HL-60/S4 treated with phorbol 12-myristate 13-acetate at 8.2 ng/mL for 4 days and 3 days (cell line): Measurements from ENCODE around the gene CHST6.
"Not testable (repeated sequence)": the region's sequence is repeated elsewhere in the genome, so short reads cannot be mapped to it uniquely, and the experiment has no call there.

Experiments used
- in situ Hi-C: fragments of 300-500 bp; cut with MboI; formaldehyde crosslinking; loops from 2 replicates; pipeline ENCODE4 v1.15.0; 2022; ENCODE audit warnings: low sequenced_read_pairs

The CHST6 gene

GRCh38 chr16:75495076-75495674, at the start of gene CHST6:
Gene CHST6, minus strand, starts transcription at chr16:75495441. Its CDS starts 15,613 bp downstream, at chr16:75479828.
- in situ Hi-C loops, result loop anchor here (25.0 kb wide), 1 partner anchor 267 kb away; no protein-coding TSS in a partner anchor

- in situ Hi-C loops, result not testable (repeated sequence)
These were observed 47.2 kb upstream of the CHST6 start for GRCh38 chr16:75542462-75542861.

GRCh38 chr16:75541236-75541635, 46.0 kb upstream of the CHST6 start:
- in situ Hi-C loops, result no loop called here

DNA sequence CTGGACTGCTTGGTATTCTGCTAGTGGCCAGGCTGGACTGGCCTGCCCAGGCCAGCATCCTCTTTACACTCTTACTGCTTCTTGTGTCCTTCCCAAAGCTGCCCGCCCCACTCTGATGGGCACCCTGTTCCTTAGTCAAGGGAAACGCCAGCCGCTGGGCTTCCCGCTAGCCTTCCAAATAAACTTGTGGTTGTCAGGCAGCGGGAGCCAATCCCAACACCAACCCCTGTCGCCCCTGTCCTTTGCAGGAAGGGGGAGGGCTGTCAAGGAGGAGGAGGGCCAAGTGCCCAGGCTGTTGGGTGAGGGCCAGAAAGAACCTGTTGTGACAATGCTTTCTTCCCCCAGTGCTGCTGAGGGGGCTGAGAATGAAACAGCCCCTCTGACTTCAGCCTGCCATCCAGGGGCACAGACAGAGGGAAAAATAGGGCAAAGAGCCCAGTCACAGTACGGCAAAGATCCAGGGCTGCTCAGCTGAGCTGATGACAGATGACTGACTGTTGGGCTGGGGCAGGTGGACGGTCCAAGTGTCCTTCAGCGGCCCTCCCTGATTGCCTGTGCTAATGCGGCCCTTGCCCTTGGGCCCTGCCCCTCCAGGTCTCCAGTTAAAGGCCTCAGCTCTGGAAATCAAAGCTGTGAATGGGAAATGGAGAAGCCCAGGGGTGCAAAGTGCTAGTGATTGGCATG, 43.8 kb upstream of the CHST6 start:
- in situ Hi-C loops, result not testable (repeated sequence)

GRCh38 chr16:75537776-75538175, 42.5 kb upstream of the CHST6 start:
- in situ Hi-C loops, result no loop called here

- in situ Hi-C loops, result no loop called here
These were observed 40.7 kb upstream of the CHST6 start, which contains the start of gene CHST5 for GRCh38 chr16:75535901-75536300. Gene CHST5, minus strand, starts transcription at chr16:75536108. Its CDS starts 5,724 bp downstream, at chr16:75530384.

DNA sequence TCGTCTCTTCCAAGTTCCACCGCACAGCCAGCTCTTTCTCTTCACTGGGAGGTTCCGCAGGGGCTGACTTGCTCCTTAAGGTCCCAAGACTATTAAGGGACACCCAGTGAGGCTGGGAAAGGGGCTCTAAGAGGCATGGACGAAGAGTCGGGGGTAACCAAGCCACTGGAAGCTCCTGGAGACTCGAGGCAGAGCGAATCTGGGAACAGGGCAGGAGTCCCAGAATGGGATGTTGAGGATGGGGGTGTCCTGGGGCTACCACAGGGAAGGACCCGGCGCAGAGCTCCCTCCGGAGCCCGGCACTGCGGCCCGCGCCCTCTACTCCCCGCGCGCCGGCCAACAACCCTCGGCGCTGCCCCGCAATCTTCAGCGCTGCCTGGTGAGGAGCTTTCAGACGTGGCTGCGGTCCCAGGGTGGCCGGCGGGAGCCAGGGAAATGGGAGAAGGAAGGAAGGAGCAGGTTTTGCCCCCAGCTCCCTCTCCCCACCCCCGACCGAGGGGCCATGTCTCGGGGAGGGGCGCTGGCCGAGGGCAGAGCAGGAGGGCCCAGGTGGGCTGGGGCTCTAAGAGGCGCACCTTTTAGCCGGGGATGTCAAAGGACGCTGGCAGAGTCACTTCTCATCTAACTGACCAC, 40.1 kb upstream of the CHST6 start:
- in situ Hi-C loops, result no loop called here

- in situ Hi-C loops, result no loop called here
These were observed 39.4 kb upstream of the CHST6 start for GRCh38 chr16:75534560-75535205.

DNA sequence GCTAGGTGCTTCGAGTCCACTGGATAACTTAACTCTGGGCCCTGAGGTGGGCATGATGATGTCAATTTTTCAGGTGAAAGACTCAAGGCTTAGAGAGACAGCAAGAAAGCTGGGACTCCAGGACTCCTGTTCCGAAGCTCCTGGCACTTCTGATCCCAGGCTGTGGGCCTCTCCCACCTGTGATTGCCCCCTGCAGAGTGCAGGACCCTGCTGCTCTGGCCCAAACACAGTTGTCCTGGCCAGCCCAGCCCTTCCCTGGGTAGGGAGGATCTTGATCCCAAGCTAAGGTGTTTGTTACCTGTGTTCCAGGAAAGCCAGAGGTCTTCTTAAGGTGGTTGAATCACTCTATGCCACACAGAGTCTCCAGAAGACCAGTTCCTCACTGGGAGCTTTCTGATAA, 37.5 kb upstream of the CHST6 start:
- in situ Hi-C loops, result no loop called here

- in situ Hi-C loops, result no loop called here
These were observed 37.0 kb upstream of the CHST6 start for GRCh38 chr16:75532142-75532765.

- in situ Hi-C loops, result no loop called here
These were observed 34.7 kb upstream of the CHST6 start for GRCh38 chr16:75529959-75530358.

DNA sequence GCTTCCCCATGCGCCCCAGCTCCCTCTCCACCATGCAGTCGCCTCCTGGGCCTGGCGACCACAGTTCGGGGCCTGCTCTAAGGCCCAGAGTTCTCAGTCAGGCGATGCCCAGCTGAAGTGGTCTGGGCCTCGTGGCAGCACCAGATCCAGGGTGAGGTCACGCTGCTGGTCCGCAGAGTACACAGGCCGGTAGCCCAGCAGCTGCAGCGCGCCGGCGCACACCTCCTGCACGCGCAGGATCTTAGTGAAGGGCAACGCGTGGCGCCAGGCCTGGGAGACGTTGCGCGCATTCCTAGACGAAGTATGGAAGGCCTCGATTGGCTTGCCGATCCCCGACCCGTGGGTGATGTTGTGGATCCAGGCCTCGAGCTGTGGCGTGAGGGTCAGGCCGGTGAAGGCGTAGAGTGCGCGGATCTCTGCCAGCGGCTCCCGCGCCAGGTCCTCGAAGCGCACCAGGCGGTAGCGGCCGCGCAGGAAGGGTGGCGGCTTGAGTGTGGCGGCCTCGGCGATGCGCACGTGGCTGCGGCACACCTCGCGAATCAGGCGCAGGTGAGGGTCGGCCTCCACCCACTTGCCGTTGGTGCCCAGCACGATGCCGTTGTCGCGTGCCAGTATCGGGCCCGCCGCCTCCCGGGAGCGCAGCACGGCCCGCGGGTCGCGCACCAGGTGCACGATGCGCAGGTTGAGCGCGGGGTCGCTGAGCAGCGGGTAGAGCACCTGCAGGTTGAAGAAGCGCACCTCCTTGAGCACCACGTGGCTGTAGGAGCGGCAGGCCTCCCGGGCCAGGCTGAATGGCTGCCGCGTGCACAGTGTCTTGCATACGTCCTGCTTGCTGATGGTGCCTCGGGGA, 34.0 kb upstream of the CHST6 start:
- in situ Hi-C loops, result no loop called here

DNA sequence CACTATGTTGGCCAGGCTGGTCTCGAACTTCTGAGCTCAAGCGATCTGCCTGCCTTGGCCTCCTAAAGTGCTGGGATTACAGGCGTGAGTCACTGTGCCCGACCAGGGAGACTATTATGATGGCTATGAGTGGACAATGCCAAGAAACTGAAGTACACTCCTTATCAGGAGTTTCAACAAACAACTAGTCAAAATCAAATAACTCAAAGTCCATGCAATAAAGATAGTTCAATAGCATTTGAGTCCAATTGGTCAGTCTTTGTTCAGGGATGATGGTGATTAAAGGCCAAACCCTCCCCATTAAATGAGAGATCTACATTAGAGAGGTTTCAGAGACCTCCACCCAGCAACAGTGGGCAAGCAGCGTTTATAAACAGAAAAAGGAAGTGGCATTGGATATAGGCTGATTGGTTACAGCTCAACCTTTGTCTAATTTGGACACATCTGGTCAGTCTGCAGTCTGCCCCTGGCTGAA, 32.6 kb upstream of the CHST6 start:
- in situ Hi-C loops, result no loop called here

- in situ Hi-C loops, result no loop called here
These were observed 31.0 kb upstream of the CHST6 start for GRCh38 chr16:75526032-75526790.

DNA sequence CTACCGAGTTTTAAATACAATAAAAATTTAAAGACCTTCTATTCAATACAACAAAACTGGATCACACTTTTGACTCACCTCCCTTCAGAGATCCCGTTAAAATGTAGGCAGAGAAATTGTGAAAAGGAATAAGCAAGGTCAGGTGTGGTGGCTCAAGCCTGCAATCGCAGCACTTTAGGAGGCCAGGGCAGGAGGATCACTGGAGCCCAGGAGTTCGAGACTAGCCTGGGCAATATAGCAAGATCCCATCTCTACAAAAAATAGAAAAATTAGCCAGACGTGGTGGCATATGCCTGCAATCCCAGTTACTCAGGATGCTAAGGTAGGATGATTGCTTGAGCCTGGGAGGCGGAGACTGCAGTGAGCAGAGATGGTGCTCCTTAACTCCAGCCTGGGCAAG, 23.9 kb upstream of the CHST6 start:
- in situ Hi-C loops, result no loop called here

GRCh38 chr16:75516189-75516966, 21.1 kb upstream of the CHST6 start:
- in situ Hi-C loops, result not testable (repeated sequence)

GRCh38 chr16:75514296-75514695, 19.1 kb upstream of the CHST6 start:
- in situ Hi-C loops, result no loop called here

DNA sequence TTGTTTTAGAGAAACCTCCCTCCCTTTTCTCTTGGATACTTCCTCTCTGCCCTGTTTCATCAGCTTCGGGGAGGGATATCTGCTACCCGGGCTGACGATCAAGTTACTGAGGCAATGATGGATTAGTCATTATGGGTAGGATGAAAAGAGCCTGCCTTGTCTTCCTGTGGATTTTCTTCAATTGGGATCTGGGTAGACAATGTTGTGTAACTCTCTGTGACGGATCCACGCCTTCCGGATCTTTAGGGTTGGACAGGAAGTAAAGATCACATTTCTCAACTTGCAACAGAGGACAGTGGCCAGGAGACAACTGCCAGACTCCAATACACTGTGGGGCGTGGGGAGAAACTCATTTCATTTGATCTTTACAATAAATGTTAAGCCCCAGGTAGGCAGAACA, 11.3 kb upstream of the CHST6 start:
- in situ Hi-C loops, result no loop called here

GRCh38 chr16:75506107-75506506, 10.9 kb upstream of the CHST6 start:
- in situ Hi-C loops, result no loop called here
